ENCODE measurements around the gene PAX2. TPM values are rescaled to one million over a fixed set of nuclear protein-coding genes. Genes with fewer than 3 reads are reported as not detected.

PAX2 gene
- total RNA-seq, 1 experiment from 2014 or later: not detected

GRCh38 chr10:100858747-100859483 is 113.5 kb downstream of the PAX2 start:
- Histone ChIP-seq H2BK15ac (ENCODE audit: low read depth, low read length) (no peak overlapping the region), H3K79me1 (ENCODE audit: insufficient read depth, low read depth, low read length, poor library complexity, severe bottlenecking) (no peaks in the 10 kb centered on the region), H4K8ac (replicated peaks; ENCODE audit: insufficient read length, low read depth, low read length) (no peak overlapping the region), H4K20me1 (ENCODE audit: control insufficient read depth, insufficient read depth, insufficient read length) (no peaks in the 10 kb centered on the region), H2AK5ac (ENCODE audit: insufficient read length, low read length) (no peak overlapping the region), H3K18ac (ENCODE audit: insufficient read length, low read depth, low read length) (no peak overlapping the region), H3K27me3 (ENCODE audit: insufficient read depth, low read length) (peaks cover 5% of the 10 kb centered on the region; the same call in 1 of the 2 replicates), H3T11ph (ENCODE audit: low read length) (no peak overlapping the region), H3K79me2 (ENCODE audit: insufficient read depth, low read length) (no peaks in the 10 kb centered on the region), H3K14ac (ENCODE audit: insufficient read depth, low read length) (no peak overlapping the region), H3K9me3 (ENCODE audit: control insufficient read depth, low read depth, low read length) (no peaks in the 10 kb centered on the region), H2BK20ac (ENCODE audit: low read depth, low read length, poor library complexity, severe bottlenecking) (no peak overlapping the region), H2BK5ac (ENCODE audit: insufficient read length, low read length) (no peak overlapping the region), H3K56ac (ENCODE audit: insufficient read length, low read depth, low read length) (no peak overlapping the region), H3K23ac (ENCODE audit: insufficient read length, low read depth, low read length) (no peak overlapping the region), H2BK12ac (ENCODE audit: insufficient read length, low read depth, low read length) (no peak overlapping the region), H3K4me1 (ENCODE audit: insufficient read depth, low read length) (no peaks in the 10 kb centered on the region), H2BK120ac (ENCODE audit: low read depth, low read length, poor library complexity, severe bottlenecking) (no peak overlapping the region), H3K4ac (ENCODE audit: low read depth, low read length) (no peak overlapping the region), H4K5ac (ENCODE audit: insufficient read length, low read depth, low read length) (no peak overlapping the region), H3K4me2 (ENCODE audit: insufficient read depth, insufficient read length, low read length) (no peak overlapping the region), H4K91ac (ENCODE audit: insufficient read length, low read depth, low read length) (no peak overlapping the region), H2AFZ (ENCODE audit: low read length) (no peak overlapping the region), H3K23me2 (ENCODE audit: insufficient read length, low read depth, low read length, poor library complexity, severe bottlenecking) (no peaks in the 10 kb centered on the region), H3K27ac (ENCODE audit: insufficient read length, low read depth, low read length) (no peak overlapping the region), H3K9ac (ENCODE audit: extremely low read depth, insufficient read length, low read length) (no peak overlapping the region)
- peaks cover 0 to 11% of the 10 kb centered on the region in 2 experiments; a peak in 1 of 4 replicates for H3K4me1 Mint-ChIP-seq
- TF ChIP-seq, protein P1, sequence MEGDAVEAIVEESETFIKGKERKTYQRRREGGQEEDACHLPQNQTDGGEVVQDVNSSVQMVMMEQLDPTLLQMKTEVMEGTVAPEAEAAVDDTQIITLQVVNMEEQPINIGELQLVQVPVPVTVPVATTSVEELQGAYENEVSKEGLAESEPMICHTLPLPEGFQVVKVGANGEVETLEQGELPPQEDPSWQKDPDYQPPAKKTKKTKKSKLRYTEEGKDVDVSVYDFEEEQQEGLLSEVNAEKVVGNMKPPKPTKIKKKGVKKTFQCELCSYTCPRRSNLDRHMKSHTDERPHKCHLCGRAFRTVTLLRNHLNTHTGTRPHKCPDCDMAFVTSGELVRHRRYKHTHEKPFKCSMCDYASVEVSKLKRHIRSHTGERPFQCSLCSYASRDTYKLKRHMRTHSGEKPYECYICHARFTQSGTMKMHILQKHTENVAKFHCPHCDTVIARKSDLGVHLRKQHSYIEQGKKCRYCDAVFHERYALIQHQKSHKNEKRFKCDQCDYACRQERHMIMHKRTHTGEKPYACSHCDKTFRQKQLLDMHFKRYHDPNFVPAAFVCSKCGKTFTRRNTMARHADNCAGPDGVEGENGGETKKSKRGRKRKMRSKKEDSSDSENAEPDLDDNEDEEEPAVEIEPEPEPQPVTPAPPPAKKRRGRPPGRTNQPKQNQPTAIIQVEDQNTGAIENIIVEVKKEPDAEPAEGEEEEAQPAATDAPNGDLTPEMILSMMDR (conservative IDR thresholded peaks at IDR 0.05): no peak
- H3K36me3 Mint-ChIP-seq (ENCODE audit: insufficient read depth in 1 of 3, low read depth in 3 of 3): no peaks in the 10 kb centered on the region
- no peak overlapping the region for H3K27ac Mint-ChIP-seq
- peaks cover 99% of the 10 kb centered on the region for H3K27me3 Mint-ChIP-seq (ENCODE audit: low read depth)
- H3K4me3 Mint-ChIP-seq: no peak overlapping the region
- no peak for DNase-seq
- 100% methylated on average over 1 of the region's 21 CpGs for WGBS (ENCODE audit: extremely low coverage, insufficient read length, low lambda C conversion rate)
- no peaks in the 10 kb centered on the region; a peak in 2 of 5 replicates for H3K9me3 Mint-ChIP-seq
